IPS-11a (cell line): ENCODE measurements around the gene NDOR1.

Source experiments
- H3K4me3 ChIP-seq: one replicate; pipeline ENCODE4 v1.5.1; 2013; ENCODE audit warnings: low read depth, low read length, control low read depth

NDOR1 gene

DNA sequence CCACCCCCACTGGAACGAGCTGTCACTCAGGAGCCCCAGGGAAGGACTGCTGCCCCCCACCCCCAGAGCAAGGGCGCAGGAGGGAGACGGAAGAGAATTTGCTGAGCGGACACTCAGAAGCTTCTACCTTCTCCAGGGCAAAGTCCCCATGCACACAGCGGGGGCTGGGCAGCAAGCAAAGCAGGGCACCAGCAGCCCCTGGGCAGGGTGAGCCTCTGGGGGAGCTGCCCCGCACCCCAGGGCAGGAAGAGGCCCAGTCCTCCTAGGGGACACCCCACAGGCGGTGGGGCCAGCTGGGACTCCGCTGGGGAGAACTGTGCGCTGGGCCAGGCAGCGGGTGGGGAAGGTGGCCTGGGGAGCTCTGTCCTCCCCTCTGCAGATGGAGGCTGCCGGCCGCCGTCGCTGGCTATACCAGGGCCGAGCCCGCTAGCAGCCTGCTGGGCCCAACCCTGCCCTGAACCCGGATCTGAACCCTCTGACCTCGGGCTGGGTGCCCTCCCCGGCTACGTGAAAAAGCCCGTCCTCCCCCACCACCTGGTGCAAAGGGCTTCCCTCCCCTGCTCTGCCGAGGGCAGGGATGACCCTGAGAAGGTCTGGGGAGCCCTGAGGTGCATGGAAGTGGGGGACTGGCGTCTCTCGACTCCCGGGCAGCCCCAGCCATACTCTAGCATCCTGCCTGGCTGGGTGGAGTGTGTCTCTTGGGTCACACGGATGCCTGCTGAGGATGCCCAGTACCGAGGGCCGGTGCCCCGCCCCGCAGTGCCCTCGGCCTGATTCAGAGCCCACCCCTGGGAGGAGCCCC, 24.6 kb downstream of the NDOR1 start:
- H3K4me3 ChIP-seq: no peak overlapping the region

- no peak within 1 kb of the TSS for H3K4me3 ChIP-seq
Observed at GRCh38 chr9:137230705-137231371, 25.3 kb downstream of the NDOR1 start, which contains the start of gene SLC34A3. Gene SLC34A3 (plus strand): TSS chr9:137230901. CDS start chr9:137231703, 802 bp downstream.

GRCh38 chr9:137231372-137232039, 26.0 kb downstream of the NDOR1 start:
- H3K4me3 ChIP-seq: no peak overlapping the region

DNA sequence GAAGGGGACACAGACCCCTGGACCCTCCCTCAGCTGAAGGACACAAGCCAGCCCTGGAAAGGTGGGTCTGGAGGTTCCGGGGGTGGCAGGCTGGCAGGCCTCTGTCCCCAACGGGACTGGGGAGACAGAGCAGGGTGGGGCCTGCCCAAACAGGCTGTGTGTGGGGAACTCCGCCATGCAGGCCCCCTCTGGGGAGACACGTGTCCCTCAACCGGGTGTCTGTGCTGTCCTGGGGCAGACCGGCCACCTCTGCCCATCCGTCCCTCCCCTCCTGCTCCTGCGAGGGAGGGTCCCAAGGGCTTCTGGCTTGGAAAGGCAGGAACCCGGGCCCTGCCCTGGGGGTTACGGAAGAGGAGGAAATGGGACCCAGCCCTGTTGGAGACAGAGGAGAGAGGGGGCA, 26.6 kb downstream of the NDOR1 start:
- no peak overlapping the region for H3K4me3 ChIP-seq

- H3K4me3 ChIP-seq: no peak overlapping the region
Observed at GRCh38 chr9:137232510-137232909, 27.0 kb downstream of the NDOR1 start.

- no peak overlapping the region for H3K4me3 ChIP-seq
Observed at GRCh38 chr9:137233143-137233980, 27.9 kb downstream of the NDOR1 start.

GRCh38 chr9:137234055-137234697, 28.7 kb downstream of the NDOR1 start:
- H3K4me3 ChIP-seq: no peak overlapping the region

DNA sequence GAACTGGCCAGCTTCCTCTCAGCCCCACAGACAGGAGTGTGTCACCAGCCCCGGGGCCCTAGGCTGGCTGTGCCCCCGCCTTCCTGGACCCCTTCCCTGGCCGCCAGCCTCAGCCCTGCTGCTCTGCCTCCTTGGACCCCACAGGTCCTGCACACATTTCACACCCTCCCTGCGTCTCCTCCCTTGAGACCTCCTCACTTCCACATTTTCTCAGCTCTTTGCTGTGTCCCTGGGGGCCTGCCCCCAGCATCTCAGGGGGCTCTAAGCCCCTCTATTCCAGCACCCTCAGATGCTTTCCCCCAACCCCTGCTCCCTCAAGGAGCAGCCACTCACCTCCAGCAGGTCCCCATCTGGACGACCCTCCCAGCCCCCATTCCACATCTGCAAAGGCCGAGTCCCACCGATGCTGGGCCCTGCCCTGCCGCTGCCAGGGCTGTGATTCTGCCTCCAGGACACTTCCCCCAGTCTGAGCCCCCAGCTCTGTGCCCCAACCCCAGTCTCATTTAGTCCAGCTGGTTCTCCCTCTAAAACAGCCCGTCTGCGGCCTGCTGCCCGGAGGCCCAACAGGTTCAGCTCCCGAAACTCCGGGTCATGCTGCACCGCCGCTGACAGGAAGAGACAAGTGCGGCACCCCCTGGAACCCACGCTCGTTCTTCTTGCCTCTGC, 29.4 kb downstream of the NDOR1 start:
- H3K4me3 ChIP-seq: no peak overlapping the region

DNA sequence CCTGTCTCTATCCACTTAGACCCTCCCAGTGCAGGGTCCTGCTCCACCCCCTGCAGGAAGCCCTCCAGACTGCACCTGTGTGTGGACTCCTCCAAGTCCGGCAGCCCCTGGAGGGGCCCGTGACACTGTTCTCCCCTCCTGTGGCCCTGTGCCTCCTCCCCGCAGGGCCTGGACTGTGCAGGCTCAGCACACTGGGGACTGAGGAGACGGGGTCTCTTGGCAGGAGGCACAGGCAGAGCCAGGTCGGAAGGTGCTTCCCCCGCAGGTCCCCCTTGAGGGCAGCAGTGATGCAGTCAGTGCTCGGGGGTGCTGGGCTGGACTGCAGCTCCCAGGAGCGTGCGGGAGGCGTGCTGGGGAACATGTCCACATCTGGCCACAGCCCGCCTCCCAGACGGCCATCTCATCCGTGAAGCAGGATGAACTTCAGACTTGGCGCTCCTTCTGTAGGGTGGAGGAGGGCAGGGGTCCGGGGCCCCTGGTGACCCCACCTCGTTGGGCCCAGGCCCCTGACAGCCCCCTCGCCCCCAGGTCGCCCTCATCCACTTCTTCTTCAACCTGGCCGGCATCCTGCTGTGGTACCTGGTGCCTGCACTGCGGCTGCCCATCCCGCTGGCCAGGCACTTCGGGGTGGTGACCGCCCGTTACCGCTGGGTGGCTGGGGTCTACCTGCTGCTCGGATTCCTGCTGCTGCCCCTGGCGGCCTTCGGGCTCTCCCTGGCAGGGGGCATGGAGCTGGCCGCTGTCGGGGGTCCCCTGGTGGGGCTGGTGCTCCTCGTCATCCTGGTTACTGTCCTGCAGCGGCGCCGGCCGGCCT, 30.1 kb downstream of the NDOR1 start:
- H3K4me3 ChIP-seq: no peak overlapping the region

DNA sequence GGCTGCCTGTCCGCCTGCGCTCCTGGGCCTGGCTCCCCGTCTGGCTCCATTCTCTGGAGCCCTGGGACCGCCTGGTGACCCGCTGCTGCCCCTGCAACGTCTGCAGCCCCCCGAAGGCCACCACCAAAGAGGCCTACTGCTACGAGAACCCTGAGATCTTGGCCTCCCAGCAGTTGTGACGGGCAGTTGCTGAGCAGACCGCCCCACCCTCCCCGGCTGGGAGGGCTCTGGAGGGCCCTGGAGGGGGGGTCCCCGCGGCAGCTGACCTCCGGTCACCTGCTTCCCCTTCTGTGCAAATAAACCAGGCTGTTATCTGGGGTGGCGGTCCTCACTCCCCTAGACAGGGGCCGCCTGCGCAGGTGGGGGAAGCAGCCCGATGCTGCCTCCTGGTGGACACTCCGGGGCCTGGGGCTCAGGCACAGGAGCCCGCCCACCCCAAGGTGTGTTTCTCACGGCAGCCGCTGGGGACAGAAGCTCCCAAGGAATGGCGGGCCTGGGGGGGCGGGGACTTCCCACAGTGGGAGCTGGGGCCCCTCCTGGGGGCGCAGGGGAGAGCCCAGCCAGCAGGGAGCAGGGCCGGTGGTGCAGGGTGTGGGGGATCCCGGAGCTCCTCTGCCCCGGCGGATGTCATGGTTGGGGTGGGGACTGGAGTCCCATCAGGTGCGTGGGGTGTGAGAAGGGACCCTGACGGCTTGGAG, 30.9 kb downstream of the NDOR1 start:
- H3K4me3 ChIP-seq: no peak overlapping the region

GRCh38 chr9:137236936-137237421, 31.5 kb downstream of the NDOR1 start:
- no peak overlapping the region for H3K4me3 ChIP-seq

GRCh38 chr9:137237759-137238726, 32.5 kb downstream of the NDOR1 start:
- no peak overlapping the region for H3K4me3 ChIP-seq

- peak overlapping the region; percentile 69 for H3K4me3 ChIP-seq
Observed at GRCh38 chr9:137239541-137240200, 34.2 kb downstream of the NDOR1 start.

GRCh38 chr9:137240318-137240840, 34.9 kb downstream of the NDOR1 start:
- H3K4me3 ChIP-seq: peak overlapping the region; percentile 69

GRCh38 chr9:137240841-137241489, 35.5 kb downstream of the NDOR1 start, which contains the start of gene TUBB4B:
Gene TUBB4B (plus strand): TSS chr9:137241287. CDS start chr9:137241361, 74 bp downstream.
- H3K4me3 ChIP-seq: peak within 1 kb of the TSS; percentile 89
